AG09309 (cell line): ENCODE measurements around the gene OCA2.

Experiments used
- DNase-seq: peaks from one replicate; pipeline ENCODE4 v3.0.0-alpha.2; 2010; ENCODE audit warnings: low read depth
- H3K4me3 ChIP-seq: 2 replicates; pipeline ENCODE4 v1.5.1; 2011; ENCODE audit warnings: mild to moderate bottlenecking, low read depth, low read length, moderate library complexity; ENCODE audit not compliant: control insufficient read depth
- CTCF ChIP-seq: IDR thresholded peaks from 2 replicates; pipeline ENCODE4 v1.5.1; 2011; ENCODE audit warnings: mild to moderate bottlenecking, low read depth, low read length, inconsistent platforms; ENCODE audit not compliant: insufficient read depth, control insufficient read depth; ENCODE audit errors: missing control alignments

The OCA2 gene

GRCh38 chr15:27928386-27928785, 170.7 kb downstream of the OCA2 start:
- TF ChIP-seq CTCF: no peak
- no peak for DNase-seq
- H3K4me3 ChIP-seq: no peak overlapping the region

- no peak overlapping the region for H3K4me3 ChIP-seq
- DNase-seq: no peak
- no peak for TF ChIP-seq CTCF
These were observed 186.8 kb downstream of the OCA2 start for GRCh38 chr15:27912283-27912682.

- no peak overlapping the region for H3K4me3 ChIP-seq
- no peak for TF ChIP-seq CTCF
- DNase-seq: no peak
These were observed 192.3 kb downstream of the OCA2 start for GRCh38 chr15:27906802-27907201.

- no peak for TF ChIP-seq CTCF
These were observed 195.7 kb downstream of the OCA2 start for GRCh38 chr15:27903405-27903804.

GRCh38 chr15:27902680-27903385, 196.3 kb downstream of the OCA2 start:
- H3K4me3 ChIP-seq: no peak overlapping the region
- no peak for DNase-seq
- TF ChIP-seq CTCF: no peak

More at GRCh38 chr15:27903405-27903804, 195.7 kb downstream of the OCA2 start:
- DNase-seq: no peak
- H3K4me3 ChIP-seq: no peak overlapping the region

- no peak overlapping the region for H3K4me3 ChIP-seq
- TF ChIP-seq CTCF: no peak
- DNase-seq: no peak
These were observed 199.4 kb downstream of the OCA2 start for GRCh38 chr15:27899583-27900285.
